Gastrocnemius medialis (tissue), 4 donors: Measurements from ENCODE around the gene SNPH.

Experiments
- CTCF ChIP-seq, 5 experiments: fragments of 450-650 bp in 3 of 5; fragments of 200-600 bp in 2 of 5; sonication (generic) in 2 of 5; IDR thresholded peaks in 4 of 5; conservative IDR thresholded peaks in 1 of 5; 1 replicate in 4 of 5; 2 replicates in 1 of 5; pipeline ENCODE4 v1.5.1; 2016 to 2019; ENCODE audit warnings: antibody characterized with exemption in 5 of 5, mild to moderate bottlenecking in 3 of 5, moderate library complexity in 3 of 5
- POLR2A ChIP-seq, 2 donors: fragments of 450-650 bp; IDR thresholded peaks; one replicate each; pipeline ENCODE4 v1.6.1; 2017; ENCODE audit warnings: antibody characterized with exemption in 2 of 2, mild to moderate bottlenecking in 2 of 2, moderate library complexity in 2 of 2

DNA sequence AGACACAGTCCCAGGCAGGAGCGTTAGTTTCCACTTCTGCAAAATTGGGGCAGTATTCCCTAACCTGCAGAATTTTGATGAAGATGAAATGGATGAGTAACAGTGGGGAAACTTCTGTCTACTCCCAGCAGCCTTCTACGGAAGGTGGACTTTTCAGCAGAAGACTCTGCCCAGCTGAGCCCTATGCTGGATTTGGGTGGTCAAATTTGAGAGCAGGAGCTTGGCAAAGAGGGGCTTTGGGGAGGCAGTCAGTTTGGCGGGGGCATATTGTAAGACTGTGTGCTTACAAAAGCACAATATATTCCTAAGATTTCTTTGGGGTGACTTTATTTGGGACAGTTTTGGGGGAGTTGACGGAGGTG lies 68.3 kb downstream of the SNPH start:
- no peak for TF ChIP-seq CTCF (IDR thresholded peaks at IDR 0.05 in 4 of 5, conservative IDR thresholded peaks at IDR 0.05 in 1 of 5)
- no peak for TF ChIP-seq POLR2A (IDR thresholded peaks at IDR 0.05)
